AG04450 (cell line): Measurements from ENCODE around the gene RHOT1. TPM values are rescaled to one million over a fixed set of nuclear protein-coding genes. Genes with fewer than 3 reads are reported as not detected.
"Not testable (repeated sequence)": the region's sequence is repeated elsewhere in the genome, so short reads cannot be mapped to it uniquely, and the experiment has no call there.

ENCODE experiments used
- CTCF ChIA-PET: fragments of 300-600, 350-600 bp; formaldehyde crosslinking; extraction: SDS; loops from one replicate; lab custom pipeline; 2022; ENCODE audit warnings: antibody characterized with exemption, inconsistent platforms; lab: Charles Lee
- POLR2A ChIA-PET: fragments of 350-600 bp; formaldehyde crosslinking; extraction: SDS; loops from one replicate; lab custom pipeline; 2021; ENCODE audit warnings: antibody characterized with exemption, inconsistent platforms; lab: Yijun Ruan, JAX
- DNase-seq: peaks from one replicate; pipeline ENCODE4 v3.0.0-alpha.2; 2011; ENCODE audit warnings: low read depth, low spot score
- H3K27ac ChIP-seq: one replicate; pipeline ENCODE4 v1.5.1; 2012; ENCODE audit warnings: low read depth, low read length, control low read depth
- H3K27me3 ChIP-seq: one replicate; pipeline ENCODE4 v1.6.0; 2012; ENCODE audit warnings: low read length; ENCODE audit not compliant: control insufficient read depth, insufficient read depth
- H3K4me3 ChIP-seq: 2 replicates; pipeline ENCODE4 v1.5.1; 2011; ENCODE audit warnings: mild to moderate bottlenecking, low read depth, low read length, control low read depth
- H3K9me3 ChIP-seq: 2 replicates; pipeline ENCODE4 v1.5.1; 2012; ENCODE audit warnings: low read length; ENCODE audit not compliant: control insufficient read depth, insufficient read depth
- polyA minus RNA-seq: library from RNA; depleted of rRNA, polyadenylated mRNA; stranded (reverse); fragments of >200 nt; gene quantifications from 2 replicates; pipeline ENCODE4 v1.2.3, GENCODE V29; 2011; rRNA and poly(A)+ RNA removed
- polyA plus RNA-seq: library from polyadenylated mRNA; depleted of rRNA; stranded (reverse); fragments of >200 nt; gene quantifications from 2 replicates; pipeline ENCODE4 v1.2.3, GENCODE V29; 2011; rRNA removed
- TF ChIP-seq, protein P1 (sequence below): IDR thresholded peaks from 2 replicates; pipeline ENCODE4 v1.5.1; 2011; ENCODE audit warnings: low read depth, low read length, control low read depth, inconsistent platforms

Gene RHOT1
- polyA plus RNA-seq (44.4 and 59.0 TPM in 2 replicates), polyA minus RNA-seq (24.5 and 48.7 TPM in 2 replicates)

DNA sequence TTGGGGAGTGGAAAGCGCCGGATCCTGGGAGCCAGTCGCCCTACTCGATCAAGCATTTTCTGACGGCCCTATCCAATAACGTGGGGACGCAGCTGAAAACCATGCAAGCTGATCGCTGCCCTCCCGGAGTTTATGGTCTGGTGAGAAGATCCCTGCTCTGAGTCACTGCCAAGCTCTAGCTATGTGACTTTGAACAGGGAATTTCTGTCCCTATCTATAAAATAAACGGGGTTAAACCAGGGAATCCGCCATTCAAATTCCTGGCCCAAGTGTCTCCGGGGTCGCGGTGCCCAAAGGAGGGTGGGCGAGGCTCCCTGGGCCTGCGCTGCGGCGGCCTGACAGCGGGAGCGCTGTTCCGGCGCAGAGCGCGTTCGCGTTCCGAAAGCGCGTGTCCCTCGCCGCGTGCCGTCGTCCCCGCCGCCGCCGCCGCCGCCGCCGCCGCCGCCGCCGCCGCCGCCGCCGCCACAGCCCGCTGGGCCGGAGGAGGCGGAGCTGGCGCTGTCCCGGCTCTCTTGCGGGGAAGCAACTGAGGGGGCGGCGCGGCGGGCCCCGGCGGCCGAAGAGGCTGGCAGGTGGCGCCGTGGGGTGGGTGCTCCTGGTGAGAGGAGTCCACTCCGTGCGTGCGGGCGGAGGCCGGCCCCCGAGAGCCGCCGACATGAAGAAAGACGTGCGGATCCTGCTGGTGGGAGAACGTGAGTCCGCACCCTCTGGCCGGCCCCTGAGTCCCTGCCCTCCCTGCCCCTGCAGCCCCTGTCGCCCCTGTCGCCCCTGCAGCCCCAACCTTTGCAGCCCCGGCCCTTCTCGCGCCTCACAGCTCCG lies at the start of gene RHOT1:
Gene RHOT1 (plus strand): TSS at position 465 of the 819 bp plus-strand sequence. CDS start 191 bp downstream, at position 656.
- POLR2A ChIA-PET = interaction anchor here (0.6 to 1.3 kb wide), 6 partner anchors 12 to 890 kb away, joined by 3 to 6 read pairs (median 4); partner anchors contain the start of gene LRRC37B
- H3K9me3 ChIP-seq = no peaks in the 10 kb centered on the region; the same call in 1 of the 2 replicates
- CTCF ChIA-PET = interaction anchor here (0.6 to 2.5 kb wide), 5 partner anchors 10 to 135 kb away, joined by 3 to 9 read pairs (median 4); partner anchors contain the start of gene LRRC37B
- peak within 1 kb of the TSS; percentile 91 for H3K27ac ChIP-seq
- TF ChIP-seq, protein P1, sequence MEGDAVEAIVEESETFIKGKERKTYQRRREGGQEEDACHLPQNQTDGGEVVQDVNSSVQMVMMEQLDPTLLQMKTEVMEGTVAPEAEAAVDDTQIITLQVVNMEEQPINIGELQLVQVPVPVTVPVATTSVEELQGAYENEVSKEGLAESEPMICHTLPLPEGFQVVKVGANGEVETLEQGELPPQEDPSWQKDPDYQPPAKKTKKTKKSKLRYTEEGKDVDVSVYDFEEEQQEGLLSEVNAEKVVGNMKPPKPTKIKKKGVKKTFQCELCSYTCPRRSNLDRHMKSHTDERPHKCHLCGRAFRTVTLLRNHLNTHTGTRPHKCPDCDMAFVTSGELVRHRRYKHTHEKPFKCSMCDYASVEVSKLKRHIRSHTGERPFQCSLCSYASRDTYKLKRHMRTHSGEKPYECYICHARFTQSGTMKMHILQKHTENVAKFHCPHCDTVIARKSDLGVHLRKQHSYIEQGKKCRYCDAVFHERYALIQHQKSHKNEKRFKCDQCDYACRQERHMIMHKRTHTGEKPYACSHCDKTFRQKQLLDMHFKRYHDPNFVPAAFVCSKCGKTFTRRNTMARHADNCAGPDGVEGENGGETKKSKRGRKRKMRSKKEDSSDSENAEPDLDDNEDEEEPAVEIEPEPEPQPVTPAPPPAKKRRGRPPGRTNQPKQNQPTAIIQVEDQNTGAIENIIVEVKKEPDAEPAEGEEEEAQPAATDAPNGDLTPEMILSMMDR = peak; percentile 63
- peak; percentile 58 for DNase-seq
- H3K27me3 ChIP-seq = no peaks in the 10 kb centered on the region
- H3K4me3 ChIP-seq = peak within 1 kb of the TSS; percentile 92

DNA sequence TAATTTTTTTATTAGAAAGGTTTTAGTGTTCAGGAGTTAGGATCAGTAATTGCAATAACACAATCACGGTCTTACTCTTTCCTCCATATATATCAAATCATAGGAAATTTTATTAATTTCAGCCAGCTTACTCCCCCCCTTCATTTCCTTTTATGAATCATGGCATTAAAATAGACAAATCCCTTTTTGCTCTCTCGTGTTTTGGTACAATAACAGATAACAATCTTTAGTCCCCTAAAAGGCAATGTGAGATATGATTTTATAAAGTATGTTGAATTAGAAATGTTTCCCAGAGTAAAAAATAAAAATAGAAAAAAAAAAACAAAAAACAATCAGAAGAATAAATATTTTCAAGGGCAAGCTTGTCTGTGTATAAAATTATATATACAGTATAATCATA lies 42.6 kb upstream of the RHOT1 start:
- DNase-seq = no peak
- H3K4me3 ChIP-seq = no peak overlapping the region
- CTCF ChIA-PET = no interaction called here
- H3K9me3 ChIP-seq = no peaks in the 10 kb centered on the region
- peaks cover 2% of the 10 kb centered on the region for H3K27me3 ChIP-seq
- H3K27ac ChIP-seq = no peak overlapping the region
- TF ChIP-seq, protein P1 = no peak
- POLR2A ChIA-PET = no interaction called here

DNA sequence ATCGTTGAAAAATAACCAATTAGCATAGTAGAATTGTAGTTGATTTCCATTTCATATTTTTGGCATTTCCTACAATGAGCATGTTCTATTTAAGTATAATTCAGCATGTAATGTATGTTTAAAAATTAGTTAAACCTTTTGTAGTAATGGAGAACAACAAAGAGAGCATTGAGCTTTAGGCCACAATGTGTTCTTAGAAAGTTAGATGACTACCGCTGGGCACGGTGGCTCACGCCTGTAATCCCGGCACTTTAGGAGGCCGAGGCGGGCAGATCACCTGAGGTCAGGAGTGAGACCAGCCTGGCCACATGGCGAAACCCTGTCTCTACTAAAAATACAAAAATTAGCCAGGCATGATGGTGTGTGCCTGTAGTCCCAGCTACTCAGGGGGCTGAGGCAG lies 42.0 kb upstream of the RHOT1 start:
- POLR2A ChIA-PET, H3K9me3 ChIP-seq, H3K27ac ChIP-seq, DNase-seq, H3K4me3 ChIP-seq, CTCF ChIA-PET, H3K27me3 ChIP-seq: not testable (repeated sequence)

DNA sequence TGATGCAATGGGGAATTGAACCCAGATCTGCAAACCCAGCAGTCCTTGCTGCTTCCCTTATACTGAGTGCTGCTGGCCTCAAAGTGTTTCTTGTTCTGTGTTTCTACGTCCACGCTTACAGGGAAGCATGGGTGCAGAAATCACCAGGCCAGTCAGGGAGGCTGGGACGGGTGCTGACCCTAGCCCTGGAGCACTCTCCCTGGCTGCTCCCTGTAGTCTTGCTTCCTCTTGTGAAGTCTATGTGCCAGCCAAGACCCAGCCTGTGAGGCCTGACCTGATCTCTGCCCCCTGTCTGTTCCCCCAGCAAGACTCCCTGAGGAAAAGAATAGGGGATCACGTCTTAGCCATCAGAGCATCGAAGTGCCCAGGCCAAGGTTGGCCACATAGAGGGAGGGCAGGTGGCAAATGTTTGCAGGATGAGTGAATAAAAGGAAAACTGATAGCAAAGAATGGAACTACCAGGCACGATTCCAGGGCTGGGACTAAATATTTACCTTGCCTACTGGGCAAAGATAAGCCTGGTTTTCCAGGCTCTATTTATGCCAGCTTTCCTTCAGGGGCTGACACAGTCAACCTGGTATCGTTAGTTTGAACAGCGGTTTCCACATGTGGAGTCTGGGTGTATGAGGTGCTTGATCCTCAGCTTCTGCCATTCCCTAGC lies 41.2 kb upstream of the RHOT1 start:
- DNase-seq = no peak
- TF ChIP-seq, protein P1 = no peak
- Histone ChIP-seq H3K4me3 (no peak overlapping the region), H3K9me3 (no peaks in the 10 kb centered on the region), H3K27ac (no peak overlapping the region), H3K27me3 (peaks cover 2% of the 10 kb centered on the region)
- ChIA-PET POLR2A (no interaction called here), CTCF (interaction anchor here (0.5 kb wide), 1 partner anchor 79 kb away, joined by 4 read pairs; no protein-coding TSS in a partner anchor)

DNA sequence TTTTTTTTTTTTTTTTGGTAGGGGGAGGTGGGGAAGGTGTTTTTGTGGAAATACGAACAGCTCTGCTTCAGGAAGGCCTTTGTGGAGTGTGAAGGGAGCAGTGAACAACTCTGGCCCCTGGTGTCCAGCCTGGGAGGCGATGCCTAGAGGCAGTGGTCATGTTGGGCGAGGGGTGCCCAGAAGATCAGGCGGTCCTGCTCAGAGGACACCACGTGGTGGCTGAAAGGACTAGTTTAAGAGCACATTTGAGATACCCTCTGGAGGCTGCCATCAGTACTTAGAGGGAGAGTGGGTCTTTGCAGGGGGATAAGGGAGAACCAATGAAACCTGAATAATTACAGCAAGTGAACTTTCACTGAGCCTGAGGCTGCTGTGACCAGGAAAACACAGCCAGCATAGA lies 40.1 kb upstream of the RHOT1 start:
- ChIA-PET CTCF (interaction anchor here (0.6 kb wide), 1 partner anchor 96 kb away, joined by 6 read pairs; no protein-coding TSS in a partner anchor), POLR2A (interaction anchor here (0.9 kb wide), 1 partner anchor 40 kb away, joined by 5 read pairs; the partner anchor contains the start of gene RHOT1)
- no peak overlapping the region for H3K4me3 ChIP-seq
- no peak for DNase-seq
- no peak overlapping the region for H3K27ac ChIP-seq
- TF ChIP-seq, protein P1 = no peak
- H3K9me3 ChIP-seq = no peaks in the 10 kb centered on the region
- H3K27me3 ChIP-seq = peaks cover 2% of the 10 kb centered on the region
